T-helper 1 cell (primary cell): ENCODE data around the gene SCAF8.
"Not testable (repeated sequence)": the region's sequence is repeated elsewhere in the genome, so short reads cannot be mapped to it uniquely, and the experiment has no call there.

Experiments used
- DNase-seq, 5 donors: peaks; one replicate each; pipeline ENCODE4 v3.0.0-alpha.2; 2012 to 2020
- total RNA-seq, 4 donors: gene quantifications; one replicate each; lab custom pipeline; 2026; lab: John Stamatoyannopoulos, UW

The SCAF8 gene, protein sequence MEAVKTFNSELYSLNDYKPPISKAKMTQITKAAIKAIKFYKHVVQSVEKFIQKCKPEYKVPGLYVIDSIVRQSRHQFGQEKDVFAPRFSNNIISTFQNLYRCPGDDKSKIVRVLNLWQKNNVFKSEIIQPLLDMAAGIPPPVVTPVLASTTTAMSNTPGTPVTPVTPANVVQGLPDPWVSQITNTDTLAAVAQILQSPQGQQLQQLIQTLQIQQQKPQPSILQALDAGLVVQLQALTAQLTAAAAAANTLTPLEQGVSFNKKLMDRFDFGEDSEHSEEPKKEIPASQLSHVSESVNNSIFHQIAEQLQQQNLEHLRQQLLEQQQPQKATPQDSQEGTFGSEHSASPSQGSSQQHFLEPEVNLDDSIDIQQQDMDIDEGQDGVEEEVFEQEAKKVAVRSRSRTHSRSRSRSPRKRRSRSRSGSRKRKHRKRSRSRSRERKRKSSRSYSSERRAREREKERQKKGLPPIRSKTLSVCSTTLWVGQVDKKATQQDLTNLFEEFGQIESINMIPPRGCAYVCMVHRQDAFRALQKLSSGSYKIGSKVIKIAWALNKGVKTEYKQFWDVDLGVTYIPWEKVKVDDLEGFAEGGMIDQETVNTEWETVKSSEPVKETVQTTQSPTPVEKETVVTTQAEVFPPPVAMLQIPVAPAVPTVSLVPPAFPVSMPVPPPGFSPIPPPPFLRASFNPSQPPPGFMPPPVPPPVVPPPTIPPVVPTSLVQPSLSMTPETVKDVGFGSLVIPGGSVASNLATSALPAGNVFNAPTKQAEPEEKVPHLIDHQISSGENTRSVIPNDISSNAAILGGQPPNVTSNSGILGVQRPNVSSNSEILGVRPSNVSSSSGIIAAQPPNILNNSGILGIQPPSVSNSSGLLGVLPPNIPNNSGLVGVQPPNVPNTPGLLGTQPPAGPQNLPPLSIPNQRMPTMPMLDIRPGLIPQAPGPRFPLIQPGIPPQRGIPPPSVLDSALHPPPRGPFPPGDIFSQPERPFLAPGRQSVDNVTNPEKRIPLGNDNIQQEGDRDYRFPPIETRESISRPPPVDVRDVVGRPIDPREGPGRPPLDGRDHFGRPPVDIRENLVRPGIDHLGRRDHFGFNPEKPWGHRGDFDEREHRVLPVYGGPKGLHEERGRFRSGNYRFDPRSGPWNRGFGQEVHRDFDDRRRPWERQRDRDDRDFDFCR (N-terminal part only)
- total RNA-seq = 121 to 138 (median 133) reads per million in 4 donors

DNA sequence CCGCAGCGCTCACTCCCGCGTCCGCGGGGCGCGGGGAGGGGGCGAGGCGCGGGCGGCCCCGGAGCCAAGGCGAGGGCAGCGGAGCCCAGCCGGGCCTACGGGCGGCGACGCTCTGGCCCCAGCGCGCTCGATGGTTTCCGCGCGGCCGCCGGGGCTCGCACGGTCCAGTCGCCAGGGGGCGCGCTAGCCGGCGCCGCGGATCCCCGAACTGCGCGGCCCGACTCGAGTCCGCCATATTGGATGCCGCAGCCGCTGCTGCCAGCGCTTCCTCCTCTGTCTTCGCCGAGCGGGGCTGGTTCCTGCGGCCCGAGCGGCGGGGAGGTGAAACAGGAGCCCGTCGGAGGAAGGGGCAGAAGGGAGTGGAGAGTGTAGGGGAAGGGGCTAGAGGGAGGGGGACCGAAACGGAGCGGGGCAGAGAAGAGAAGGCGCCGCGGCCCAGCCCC is at the start of gene SCAF8:
Gene SCAF8, plus strand, starts transcription at position 234 of the 443 bp plus-strand sequence. CDS start 485 bp downstream, outside the sequence.
- peak; percentile 66 to 84 (median 77) for DNase-seq

DNA sequence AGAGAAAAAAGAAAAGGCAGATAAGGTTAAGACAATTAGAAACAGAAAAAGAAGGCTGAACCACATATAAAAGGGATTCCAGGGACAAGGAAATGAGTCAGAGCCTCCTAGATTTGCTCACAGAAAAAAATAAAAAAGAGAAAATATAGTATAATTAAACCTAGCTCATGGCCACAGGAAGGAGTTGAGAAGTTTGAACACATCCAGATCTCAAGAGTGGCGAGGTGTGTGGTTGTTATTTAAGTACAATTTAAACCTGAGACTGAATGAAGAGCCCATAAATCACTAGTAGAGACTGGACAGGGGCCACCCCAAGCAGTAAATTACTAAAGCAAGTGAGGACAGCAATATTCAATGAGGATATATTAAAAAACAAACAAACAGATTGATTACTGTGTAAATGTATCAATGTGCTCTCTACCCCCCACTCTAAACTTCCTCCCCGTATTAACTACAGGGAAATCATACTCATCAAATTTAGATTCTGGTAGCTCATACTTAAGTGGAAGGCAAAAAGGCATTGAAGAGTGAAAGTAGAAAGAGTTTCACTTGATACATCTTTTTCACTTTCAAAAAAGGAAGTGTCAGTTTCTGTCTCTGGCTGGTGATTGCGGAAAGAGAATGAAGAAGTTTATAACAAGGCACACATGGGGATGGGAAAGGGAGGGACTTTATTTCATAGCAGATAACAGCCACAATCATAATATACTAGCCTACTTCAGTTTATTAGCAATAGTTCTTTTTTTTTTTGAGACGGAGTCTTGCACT is 49.3 kb upstream of the SCAF8 start:
- peak in 1 of 5 donors; percentile 6 for DNase-seq

DNA sequence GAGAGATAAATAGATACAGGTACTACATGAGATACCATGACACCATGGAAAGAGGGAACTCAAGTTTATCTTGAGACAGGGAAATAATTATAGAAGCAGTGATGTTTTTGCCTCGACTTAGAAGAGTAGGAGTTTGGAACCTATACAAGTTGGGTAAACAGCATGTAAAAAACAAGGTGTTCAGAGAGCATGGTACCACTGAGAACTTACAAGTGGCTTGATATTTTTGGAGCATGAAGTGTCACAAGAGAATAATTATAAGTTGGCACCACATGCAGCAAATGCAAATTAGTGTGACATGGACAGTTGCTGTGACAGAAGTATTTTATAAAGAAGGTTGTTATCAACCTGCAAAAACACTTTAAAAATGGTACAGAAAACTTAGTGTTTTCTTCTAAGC is 47.1 kb upstream of the SCAF8 start:
- DNase-seq = no peak

DNA sequence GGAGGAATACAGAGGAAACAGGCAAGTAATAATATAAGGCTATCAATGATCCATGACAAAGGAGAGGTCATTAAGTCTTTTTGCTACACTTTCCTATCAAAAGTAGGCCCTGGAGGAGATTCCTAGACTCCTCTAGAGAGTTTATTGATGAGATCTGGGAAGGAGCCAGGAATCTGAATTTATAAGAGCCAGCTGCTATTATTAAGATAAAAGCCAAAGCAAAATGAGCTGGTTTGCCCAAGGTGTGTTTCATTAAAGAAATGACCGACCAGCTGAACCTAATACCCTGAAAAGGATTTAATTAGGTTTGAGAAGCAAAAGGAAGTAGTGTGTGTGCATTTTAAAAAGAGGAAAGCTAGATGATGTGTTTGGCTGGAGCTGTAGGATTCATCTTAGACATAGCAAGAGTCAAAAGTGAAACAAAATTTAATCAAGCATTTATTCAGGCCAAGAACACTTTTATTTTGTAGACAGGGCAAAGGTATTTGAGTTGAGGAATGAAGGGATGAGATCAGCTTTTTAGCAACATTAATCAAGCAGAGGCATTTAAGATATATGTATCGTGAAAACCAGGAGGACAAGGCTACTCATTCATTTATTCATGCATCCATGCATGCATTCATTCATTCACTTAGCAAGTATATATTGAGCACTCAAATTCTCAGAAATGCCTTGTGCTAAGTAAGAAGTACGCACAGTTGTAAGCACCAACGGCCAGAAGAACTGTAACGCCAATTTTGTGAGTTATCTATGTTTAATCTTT is 43.5 kb upstream of the SCAF8 start:
- DNase-seq = no peak

DNA sequence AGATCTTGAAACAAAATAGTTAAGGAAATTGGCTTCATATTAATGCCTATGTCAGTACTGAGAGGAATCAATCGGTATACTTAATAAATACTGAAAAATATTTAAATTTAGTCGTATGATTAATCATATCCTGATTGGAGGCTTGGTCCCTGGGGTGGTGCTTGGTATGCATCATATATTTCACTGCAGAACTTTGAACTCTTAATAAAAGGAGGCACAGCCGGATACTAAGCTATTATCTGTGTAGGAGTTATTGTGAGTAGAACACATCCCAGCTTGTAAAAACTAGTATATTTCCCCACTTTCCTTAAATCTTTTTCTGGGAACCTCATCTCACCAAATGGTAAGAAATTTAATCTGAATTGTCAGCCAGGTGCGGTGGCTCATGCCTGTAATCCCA is 42.4 kb upstream of the SCAF8 start:
- DNase-seq = no peak

DNA sequence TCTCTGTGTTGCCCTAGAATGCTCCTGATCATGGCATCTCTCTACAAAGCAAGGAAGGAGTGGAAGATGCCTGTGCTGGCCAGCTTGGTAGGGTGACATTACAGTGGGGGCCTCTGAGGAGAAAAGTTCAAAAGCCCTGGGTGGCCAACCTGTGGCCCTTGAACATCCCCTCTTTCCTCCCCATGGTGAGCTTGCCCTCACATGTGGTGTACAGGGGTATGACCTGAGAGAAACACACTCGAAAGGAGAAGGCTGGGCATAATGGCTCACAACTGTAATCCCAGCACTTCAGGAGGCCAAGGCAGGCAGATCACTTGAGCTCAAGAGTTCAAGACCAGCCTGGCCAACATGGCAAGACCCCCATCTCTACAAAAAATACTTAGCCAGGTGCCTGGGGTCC is 36.6 kb upstream of the SCAF8 start:
- DNase-seq = no peak

DNA sequence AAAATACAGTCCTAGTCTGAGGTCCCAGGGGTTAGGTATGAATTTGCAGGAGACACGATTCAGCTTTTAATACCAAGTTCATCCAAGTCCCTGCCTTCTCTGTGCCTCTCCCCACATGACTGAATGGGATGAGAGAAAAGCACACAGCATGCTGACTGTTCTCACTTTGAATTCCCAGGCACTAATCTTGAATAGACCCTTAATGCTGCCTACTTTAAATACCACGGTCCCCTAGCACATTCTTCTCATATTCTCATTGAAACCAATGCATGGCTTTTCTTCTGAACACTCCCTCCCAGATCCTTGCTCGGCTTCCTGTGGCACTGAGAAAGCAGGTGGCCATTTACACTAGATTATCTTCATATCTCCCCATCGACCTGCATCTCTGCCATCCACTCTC is 30.1 kb upstream of the SCAF8 start:
- no peak for DNase-seq

DNA sequence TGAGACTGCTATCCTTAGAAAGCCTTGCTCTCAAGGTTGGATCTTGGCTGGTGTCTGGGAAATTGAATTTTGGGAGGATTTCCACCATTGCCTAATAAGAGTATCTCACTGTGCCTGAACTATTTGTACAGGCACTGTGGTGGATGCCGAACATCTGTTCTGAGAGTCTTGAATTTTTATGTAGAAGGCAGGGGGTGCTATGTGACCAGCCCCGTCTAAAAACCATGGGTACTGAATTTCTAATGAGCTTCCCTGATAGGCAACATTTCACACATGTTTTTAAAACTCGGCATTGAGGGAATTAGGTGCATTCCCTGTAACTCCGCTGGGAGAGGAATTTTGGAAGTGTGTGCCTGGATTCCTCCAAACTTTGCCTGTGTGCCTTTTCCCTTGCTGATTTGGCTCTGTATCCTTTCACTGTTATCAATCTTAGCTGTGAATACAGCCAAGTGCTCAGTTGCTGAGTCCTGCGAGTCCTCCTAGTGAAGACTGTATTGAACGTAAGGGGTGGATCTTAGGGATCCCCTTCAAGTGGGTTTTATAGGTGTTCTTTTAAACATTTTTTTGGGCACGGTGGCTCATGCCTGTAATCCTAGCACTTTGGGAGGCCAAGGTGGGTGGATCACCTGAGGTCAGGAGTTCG is 27.6 kb upstream of the SCAF8 start:
- DNase-seq = no peak

DNA sequence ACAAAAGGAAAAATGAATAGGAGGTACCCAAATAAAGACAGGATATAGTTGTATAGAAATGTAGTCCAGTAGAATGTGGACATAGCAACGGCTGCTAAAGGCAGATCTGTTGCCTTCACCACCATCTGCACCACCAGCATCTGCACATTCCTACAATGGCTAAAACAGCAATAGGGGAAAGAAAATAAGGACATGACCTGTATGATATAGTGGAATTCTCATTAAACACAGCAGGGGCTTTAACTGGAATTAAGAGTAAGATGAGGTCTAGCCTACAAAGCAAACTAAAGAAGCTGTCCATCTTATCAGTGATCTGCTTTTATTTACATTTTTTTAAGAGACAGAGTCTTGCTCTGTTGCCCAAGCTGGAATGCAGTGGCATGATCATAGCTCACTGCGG is 26.8 kb upstream of the SCAF8 start:
- no peak for DNase-seq

DNA sequence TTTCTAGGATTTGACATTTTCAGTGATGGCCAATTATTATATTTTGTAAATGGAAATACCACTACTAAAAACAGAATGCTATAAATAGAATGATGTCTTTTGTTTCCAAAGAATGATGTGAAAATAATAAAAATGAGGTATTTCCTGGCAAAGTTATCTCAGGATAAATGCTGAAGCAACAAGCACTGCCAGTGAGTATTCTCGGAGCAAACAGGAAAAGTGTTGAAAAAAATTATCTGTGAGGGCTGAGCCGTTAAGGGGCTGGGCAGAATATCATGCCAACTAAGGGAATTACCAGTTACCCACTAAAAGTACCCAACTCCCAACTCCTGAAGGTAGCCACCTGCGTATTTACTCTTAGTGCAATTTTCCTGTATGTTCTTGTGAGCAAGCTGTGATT is 23.6 kb upstream of the SCAF8 start:
- DNase-seq = no peak

DNA sequence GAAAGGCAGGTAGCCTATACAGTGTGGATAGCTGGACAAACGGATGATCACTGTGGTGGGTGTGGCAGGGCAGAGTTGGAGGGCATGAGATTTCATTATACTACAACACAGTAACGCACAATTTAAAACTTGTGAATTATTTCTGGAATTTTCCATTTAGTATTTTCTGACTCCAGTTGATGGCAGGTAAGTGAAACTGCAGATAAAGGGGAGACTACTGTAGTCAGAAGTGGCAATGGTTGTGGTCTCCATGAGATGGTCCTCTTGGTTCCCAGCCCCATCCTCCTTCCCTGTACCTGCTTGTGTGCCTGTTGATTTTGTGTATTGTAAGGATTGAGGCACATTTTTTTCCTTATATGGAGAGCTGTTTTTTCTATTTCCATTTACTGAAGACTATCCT is 22.5 kb upstream of the SCAF8 start:
- no peak for DNase-seq

DNA sequence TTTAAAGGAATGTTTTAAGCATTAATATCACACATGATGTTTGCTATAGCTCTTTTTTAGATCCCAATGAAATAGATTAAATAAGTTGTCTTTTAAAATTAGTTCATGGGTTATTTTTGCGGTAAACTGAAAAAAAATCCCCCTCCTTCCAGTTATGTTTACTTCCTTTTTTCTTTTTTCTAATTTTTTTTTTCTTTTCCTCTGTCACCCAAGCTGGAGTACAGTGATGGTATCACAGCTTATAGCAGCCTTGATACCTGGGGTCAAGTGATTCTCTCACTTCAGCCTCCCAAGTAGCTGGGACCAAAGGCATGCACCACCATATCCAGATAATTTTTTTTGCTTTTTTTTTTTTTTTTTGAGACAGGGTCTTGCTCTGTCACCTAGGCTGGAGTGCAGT is 17.8 kb upstream of the SCAF8 start:
- no peak for DNase-seq

DNA sequence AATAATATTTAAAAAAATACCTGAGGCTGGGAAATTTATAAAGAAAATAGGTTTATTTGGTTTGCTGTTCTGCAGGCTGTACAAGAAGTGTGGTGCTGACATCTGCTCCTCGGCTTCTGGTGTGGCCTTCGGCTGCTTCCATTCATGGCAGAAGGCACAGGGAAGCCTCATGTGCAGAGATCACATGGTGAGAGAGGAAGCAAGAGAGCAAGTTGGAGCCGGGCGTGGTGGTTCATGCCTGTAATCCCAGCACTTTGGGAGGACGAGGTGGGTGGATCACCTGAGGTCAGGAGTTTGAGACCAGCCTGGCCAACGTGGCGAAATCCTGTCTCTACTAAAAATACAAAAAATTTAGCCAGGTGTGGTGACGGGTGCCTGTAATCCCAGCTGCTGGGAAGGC is 16.9 kb upstream of the SCAF8 start:
- DNase-seq = not testable (repeated sequence)

DNA sequence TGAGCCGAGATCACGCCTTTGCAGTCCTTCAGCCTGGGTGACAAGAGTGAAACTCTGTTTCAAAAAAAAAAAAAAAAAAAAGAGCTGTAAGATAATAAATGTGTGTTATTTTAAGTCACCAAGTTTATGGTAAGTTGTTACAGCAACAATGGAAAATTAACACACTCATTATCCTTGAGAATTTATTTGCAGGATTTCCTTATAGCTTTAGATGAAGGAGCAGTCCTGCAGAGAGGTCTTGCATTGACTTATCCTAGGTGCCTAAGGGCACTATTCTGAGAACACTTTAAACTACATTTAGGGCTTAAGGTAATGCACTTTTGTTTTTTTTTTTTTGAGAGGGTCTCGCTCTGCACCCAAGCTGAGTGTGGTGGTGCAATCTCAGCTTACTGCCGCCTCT is 13.8 kb upstream of the SCAF8 start:
- DNase-seq = no peak

DNA sequence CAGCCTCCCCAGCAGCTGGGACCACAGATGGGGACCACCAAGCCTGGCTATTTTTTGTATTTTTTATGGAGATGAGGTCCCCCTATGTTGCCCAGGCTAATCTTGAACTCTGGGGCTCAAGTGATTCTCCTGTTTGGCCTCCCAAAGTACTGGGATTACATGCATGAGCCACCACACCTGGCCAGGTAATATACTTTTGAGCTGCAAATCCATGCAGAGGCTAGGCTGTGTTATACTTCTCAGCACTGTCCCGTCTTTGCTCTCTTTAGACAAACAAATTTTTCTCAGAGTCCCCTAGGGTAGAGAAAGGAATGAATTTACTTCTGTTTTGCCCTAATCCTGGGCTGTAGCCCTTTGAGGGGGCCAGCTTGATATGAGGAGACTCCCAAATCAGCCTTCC is 13.4 kb upstream of the SCAF8 start:
- DNase-seq = no peak

DNA sequence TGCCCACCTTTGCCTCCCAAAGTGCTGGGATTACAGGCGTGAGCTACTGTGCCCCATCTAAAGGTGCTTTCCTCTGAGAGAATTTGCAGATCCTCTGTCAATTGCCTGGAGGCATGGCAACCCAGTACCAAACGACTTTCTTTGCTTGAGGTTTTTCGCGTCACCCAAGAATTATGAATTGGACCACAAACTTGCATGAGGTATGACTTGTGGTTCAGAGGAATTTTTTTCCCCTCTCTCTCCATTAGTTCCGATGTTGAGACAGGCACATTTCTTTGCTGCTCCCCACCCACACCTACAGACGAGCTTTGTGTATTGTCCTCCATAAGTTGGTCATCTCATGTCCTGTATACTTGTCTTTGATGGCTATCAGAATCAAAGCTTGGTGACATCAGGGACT is 11.8 kb upstream of the SCAF8 start:
- no peak for DNase-seq

DNA sequence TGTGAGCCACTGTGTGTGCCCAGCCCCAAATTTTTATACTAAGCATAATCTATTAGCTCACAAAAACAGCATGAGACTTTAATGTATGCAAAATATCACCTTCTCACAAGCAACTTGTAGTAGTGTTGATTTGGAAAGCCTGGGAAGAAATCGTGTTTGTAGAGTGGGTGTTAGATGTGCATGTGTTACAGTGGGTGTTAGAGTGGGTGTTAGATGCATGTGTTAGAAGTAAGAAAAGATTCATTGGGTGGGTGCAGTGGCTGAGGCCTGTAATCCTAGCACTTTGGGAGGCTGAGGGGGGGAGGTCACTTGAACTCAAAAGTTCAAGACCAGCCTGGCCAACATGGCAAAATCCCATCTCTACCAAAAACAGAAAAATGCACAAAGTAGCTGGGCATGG is 6.3 kb upstream of the SCAF8 start:
- no peak for DNase-seq

DNA sequence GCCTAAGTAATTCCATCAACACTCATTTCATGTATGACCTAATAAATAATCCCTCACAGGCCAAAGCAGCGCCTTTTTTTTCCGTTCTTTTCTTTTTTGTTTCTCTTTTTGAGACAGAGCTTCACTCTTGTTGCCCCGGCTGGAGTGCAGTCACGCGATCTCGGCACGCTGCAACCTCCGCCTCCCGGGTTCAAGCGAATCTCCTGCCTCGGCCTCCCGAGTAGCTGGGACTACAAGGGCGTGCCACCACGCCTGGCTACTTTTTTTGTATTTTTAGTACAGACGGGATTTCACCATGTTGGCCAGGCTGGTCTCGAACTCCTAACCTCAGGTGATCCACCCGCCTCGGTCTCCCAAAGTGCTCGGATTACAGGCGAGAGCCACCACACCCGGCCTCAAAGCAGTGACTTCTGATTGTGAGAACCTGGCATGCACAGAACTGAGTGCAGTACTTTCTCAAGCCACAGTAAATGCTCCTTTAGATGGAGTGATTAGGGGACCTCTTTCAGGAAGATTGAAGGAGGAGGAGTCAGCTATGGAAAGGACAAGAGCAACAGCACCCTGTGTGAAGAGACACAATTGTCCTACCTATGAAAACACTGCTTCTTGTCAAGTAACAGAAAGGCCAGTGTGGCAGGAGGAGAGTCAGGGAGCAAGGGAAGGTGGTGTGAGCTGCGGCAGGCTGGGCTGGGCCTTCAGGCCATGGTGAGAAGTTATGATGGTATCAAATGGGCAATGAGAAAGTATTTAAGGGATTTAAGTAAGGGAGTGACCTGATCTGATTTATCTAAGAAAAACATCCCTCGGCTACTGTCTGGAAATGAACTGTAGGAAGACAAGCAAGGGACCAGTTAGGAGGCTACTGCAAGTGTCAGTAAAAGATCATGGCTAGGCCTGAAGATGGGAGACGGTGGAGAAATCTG is 1.7 kb upstream of the SCAF8 start:
- no peak for DNase-seq

DNA sequence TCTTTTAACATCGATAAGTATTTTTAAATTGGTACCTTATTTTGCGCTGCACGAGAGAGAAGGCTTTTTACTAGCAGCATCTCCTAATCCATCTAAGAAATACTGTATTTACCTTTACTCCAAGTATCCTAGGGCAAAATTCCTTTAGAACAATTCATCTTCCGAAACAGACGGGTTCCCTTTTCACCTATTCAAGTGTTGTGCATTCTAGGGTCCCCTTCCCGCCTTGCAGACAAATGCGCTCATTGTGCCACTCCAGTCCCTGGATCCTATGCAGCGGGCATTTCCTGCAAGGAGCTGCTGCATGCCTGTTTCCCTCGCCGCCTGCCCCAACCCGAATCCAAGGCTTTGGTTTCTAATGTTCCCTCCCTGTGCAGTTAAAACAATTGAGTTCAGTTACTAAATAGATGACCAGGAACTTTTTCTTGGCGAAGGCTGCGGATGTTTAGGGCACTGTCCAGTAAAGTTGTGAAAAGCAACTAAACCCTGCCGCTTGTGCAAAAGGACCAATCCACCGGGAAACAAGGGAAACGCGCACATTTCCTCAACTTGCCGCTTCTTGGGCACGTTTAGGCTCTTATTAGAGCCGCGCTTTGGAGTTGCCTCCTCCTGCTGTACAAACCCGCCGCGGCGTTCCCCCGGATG is 556 bp upstream of the SCAF8 start:
- DNase-seq = peak in 1 of 5 donors; percentile 4
